Measurements from ENCODE around the gene NFE2L3.
A peak's percentile ranks its signal among the peaks of the same experiment; 100 is the strongest.
"Not testable (repeated sequence)": the region's sequence is repeated elsewhere in the genome, so short reads cannot be mapped to it uniquely, and the experiment has no call there.

NFE2L3 gene

DNA sequence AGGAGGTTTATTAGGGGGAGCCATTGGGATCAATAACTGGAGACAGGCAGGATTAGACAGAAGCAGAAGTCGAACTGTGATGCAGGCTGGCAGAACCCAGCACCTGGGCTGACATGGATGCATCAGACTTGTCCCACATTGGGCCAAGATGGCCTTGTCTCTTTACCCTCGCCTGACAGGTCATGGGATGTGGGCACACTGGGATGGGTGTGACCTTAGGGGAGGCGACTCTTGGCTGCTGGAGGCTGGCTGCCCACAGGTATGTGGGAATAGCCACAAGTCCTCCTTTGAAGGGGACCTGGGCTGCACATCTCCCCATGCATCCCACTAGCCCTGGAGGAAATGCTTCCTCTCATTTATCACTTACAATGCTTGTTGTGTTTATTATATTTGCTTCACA, 17.3 kb downstream of the NFE2L3 start:
- no peak for DNase-seq

DNA sequence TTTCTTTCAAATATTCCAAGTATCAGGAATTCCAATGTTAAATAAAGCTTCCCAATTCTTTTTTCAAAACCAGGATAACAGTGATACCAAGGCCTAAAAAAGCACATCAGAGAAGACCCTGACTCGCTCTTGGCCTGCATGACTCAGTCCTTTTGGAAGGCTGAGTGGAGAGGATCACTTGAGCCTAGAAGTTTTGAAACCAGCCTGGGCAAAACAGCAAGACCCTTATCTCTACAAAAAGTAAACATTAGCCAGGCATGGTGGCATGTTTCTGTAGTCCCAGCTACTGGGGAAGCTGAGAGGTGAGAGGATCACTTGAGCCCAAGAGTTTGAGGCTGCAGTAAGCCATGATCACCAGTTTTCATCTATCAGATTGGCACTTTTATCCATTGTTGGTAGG, 18.7 kb downstream of the NFE2L3 start:
- DNase-seq, result no peak

DNA sequence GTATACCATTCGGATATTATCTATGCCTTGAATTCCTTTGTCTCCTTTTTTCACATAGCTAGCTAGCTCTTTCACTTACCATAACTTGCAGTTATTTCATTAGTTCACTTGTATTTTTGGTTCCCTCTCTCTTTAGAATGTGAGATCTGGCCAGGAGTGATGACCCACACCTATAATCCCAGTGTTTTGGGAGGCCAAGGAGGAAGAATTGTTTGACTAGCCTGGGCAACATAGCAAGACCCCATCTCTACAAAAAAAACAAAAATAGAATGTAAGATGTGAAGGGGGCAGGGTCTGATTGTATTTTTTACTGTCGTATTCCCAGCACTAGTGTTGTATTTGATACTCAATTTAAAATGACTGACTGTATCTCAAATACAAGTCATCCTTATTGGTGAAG, 19.6 kb downstream of the NFE2L3 start:
- DNase-seq, result no peak

DNA sequence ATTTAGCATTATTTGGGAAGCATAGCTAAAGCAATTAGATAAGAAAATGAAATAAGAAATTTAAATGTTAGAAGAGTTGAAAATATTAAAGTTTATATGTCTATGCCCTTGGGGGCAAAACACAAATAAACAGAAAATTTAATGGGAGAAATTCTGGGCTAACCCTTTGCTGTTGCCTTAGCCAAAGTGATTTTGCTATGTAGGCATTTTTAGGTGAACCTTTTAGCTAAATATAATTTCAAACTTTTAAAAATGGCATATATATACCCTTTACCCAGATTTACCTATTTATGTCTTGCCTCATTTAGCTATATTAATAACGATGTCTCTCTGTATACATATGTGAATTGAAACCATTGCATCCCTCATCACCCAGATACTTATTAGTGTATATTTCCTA, 20.1 kb downstream of the NFE2L3 start:
- no peak for DNase-seq

DNA sequence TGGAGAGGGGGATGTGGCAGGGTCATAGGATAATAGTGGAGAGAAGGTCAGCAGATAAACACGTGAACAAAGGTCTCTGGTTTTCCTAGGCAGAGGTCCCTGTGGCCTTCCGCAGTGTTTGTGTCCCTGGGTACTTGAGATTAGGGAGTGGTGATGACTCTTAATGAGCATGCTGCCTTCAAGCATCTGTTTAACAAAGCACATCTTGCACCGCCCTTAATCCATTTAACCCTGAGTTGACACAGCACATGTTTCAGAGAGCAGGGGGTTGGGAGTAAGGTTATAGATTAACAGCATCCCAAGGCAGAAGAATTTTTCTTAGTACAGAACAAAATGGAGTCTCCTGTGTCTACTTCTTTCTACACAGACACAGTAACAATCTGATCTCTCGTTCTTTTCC, 23.9 kb downstream of the NFE2L3 start:
- DNase-seq, result not testable (repeated sequence)

DNA sequence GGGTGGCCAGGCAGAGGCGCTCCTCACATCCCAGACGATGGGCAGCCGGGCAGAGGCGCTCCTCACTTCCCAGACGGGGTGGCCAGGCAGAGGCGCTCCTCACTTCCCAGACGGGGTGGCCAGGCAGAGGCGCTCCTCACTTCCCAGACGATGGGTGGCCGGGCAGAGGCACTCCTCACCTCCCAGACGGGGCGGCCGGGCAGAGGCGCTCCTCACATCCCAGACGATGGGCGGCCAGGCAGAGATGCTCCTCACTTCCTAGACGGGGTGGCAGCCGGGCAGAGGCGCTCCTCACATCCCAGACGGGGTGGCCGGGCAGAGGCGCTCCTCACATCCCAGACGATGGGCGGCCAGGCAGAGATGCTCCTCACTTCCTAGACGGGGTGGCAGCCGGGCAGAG, 24.7 kb downstream of the NFE2L3 start:
- DNase-seq, result not testable (repeated sequence)

DNA sequence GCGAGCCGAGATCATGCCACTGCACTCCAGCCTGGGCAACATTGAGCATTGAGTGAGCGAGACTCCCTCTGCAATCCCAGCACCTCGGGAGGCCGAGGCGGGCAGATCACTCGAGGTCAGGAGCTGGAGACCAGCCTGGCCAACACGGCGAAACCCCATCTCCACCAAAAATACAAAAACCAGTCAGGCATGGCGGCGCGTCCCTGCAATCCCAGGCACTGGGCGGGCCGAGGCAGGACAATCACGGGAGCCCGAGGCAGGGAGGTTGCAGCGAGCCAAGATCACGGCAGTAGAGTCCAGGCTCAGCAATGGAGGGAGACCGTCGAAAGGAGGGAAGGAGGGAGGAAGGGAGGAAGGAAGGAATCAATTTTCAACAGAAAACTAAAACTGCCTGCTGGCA, 25.3 kb downstream of the NFE2L3 start:
- not testable (repeated sequence) for DNase-seq

DNA sequence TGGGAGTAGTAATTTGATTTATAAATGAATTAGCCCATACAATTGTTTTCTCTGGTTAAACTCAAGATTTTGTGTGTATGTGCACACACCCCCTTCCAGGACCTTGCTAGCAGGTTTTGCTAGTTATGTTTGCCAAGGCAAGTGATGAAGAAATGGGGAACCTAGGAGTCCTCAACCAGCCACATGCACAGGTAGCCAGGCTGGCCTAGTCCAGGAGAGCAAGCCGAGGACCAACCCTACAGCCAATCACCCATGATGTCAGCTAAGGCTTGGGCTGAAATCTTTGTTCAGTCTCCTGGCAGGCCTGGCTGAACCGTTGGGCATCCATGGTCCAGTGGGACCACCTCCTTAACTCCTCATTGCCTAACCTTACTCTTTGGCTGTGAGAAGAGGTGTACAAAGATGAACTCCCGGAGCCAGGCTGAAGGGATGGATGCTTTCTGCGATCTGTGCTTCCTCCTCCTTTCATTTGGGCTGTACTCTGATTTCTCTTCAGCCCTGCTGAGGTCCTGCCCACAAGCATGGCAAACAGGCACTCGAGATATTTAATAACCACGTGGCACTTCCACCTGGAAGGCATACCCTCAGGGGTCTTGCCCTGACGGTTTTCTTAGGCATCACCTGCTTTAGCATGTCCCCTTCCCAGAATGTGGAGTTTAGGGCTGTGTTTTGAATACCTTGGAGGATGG, 26.4 kb downstream of the NFE2L3 start:
- DNase-seq, result no peak

DNA sequence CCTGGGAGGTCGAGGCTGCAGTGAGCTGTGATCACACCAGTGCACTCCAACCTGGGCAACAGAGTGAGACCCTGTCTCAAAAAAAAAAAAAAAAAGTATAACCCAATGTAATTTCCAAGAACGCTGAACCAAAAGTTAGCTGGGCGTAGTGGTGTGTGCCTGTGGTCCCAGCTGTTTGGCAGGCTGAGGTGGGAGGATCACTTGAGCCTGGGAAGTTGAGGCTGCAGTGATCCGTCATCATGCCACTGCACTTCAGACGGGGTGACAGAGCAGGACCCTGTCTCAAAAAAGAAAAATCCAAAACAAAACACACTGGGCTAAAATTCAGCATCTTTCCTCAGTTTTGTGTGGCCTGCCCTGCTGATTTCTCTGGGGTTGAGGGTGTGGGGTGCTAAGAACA, 27.4 kb downstream of the NFE2L3 start:
- DNase-seq, result no peak

DNA sequence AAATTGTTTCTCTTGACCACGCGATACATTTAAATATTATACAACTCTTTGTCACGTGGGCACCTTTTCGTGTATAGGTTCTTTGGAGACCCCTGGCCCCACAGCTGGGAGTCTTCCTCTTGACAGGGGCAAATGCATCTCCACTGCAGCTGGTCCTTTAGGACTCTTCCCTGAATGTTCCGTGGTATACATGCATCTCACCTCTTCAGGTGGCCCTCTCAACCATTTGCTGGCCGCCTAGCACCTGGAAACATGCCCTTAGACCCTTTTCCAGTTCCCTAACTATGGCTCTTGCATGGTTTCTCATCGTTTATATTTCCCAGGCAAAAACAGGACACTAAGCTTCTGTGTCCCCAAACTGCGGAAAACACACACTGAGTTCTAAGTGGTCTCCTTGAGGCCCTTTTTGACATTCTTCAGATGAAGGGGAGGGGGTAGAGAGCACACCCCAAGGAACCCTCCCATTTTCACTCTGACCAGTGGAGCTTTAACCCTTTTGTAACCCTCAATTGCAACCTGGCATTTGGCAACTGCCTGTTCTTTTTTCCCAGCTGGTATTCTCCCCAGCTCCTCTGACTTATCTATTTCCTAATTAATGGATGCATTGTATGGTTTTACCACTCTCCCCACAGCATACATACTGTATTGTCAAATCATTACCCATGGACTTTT, 28.0 kb downstream of the NFE2L3 start:
- no peak for DNase-seq

DNA sequence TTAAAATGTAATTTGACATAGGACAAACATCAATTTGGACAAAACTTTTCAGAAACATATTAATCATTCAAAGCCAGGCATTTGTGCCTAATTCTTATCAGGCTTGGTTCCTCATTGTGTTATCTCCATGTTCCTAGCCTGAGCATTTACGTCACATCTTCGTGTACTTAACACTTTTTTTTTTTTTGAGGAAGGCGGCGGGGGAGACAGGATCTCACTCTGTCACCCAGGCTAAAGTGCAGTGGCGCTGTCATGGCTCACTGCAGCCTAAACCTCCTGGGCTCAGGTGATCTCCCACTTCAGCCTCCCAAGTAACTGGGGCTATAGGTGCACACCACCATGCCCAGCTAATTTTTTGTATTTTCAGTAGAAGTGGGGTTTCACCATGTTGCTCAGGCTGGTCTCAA, 28.8 kb downstream of the NFE2L3 start:
- no peak for DNase-seq

DNA sequence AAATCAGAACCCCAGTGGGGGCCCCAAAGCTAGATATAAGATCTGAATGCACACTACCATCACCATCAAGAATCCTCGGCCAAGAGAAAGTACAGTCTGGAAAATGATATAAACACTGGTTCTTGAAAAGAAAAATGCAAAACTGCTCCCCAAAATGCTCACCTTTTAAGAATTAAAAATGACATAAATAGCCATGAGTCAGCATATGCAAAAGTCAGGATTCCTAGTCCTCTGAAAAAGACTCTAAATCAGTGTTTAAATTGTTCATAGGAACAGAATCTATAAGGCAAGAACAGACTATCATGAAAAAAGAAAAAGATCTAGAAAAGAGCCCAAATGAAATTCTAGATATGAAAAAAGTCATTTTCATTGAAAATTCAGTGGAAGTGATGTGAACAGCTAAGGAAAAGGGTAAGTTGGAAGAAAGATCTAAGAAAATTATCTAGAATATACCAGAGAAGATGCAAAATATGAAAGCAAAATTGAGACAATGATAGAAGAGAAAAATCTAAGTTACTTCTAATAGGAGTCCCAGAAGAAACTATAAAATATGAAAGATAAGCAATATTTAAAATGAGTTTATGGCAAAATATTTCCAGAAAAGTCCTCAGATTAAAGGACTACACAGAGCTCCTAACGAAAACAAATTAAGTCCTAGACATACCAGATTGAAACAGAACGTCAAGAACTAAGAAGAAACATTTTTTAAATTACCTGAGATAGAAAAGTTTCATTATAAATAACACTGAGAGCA, 29.7 kb downstream of the NFE2L3 start:
- no peak for DNase-seq

DNA sequence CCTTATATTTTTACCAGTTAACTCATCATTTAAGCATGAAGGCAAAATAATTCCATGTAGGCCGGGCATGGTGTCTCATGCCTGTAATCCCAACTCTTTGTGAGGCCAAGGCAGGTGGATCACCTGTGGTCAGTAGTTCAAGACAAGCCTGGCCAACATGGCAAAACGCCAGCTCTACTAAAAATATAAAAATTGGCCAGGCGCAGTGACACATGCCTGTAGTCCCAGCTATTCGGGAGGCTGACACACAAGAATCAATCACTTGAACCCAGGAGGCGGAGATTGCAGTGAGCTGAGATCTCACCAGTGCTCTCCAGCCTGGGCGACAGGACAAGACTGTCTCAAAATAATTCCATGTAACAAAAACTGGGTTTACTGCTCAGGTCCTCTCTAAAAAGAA, 30.3 kb downstream of the NFE2L3 start:
- no peak for DNase-seq

DNA sequence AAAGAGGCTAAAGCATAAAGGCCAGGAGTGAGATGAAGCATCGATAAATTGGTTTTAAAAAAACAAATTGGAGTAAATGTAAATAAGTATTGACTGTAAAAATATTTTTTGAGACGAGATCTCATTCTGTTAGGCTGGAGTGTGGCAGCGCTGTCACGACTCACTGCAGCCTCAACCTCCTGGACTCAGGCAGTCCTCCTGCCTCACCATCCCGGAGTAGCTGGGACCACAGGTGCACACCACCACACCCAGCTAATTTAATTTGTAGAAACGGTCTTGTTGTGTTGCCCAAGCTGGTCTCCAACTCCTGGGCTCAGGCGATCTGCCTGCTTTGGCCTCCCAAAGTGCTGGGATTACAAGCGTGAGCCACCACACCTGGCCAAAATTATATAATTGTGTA, 30.7 kb downstream of the NFE2L3 start:
- DNase-seq, result no peak

DNA sequence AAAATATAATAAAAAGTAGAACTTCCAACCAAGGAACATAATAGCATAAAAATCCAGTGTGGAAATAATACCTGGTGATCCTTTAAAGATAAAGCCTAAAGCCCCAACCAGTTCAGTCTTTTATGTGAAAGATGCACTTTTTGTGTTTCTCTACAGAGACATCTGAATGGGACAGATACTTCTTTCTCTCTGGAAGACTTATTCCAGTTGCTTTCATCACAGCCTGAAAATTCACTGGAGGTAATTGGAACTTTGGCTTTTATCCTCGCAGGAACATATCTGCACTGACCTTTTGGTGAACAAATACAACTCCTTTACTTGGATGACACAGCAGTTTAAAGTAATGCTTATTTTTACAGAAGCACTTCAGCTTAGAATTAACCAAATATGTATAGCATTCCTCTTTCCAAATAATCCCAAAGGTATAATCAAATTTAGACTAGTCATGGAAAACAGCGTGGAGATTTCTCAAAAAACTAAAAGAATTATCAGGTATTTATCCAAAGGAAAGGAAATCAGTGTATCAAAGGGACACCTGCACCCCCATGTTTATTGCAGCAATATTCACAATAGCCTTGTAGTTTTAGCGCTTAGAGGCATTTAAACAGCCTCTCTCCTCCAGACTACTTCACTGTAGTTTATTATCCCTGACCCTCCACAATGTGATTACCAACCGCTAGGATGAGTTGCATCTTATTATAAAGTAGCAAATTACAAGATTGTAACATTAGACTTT, 31.7 kb downstream of the NFE2L3 start:
- no peak for DNase-seq

DNA sequence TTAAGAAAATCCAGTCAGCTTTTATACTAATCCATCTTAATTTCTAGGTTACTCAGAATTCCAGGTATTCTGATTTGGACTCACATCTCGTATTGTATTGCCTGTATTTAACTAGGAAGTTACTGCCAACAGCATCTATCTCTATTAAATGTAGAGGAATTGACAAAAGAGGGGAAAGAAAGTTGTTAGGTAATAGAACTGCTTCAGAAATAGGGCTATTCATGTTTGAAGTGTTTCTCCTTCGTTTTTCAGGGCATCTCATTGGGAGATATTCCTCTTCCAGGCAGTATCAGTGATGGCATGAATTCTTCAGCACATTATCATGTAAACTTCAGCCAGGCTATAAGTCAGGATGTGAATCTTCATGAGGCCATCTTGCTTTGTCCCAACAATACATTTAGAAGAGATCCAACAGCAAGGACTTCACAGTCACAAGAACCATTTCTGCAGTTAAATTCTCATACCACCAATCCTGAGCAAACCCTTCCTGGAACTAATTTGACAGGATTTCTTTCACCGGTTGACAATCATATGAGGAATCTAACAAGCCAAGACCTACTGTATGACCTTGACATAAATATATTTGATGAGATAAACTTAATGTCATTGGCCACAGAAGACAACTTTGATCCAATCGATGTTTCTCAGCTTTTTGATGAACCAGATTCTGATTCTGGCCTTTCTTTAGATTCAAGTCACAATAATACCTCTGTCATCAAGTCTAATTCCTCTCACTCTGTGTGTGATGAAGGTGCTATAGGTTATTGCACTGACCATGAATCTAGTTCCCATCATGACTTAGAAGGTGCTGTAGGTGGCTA, 32.5 kb downstream of the NFE2L3 start:
- not testable (repeated sequence) for DNase-seq

DNA sequence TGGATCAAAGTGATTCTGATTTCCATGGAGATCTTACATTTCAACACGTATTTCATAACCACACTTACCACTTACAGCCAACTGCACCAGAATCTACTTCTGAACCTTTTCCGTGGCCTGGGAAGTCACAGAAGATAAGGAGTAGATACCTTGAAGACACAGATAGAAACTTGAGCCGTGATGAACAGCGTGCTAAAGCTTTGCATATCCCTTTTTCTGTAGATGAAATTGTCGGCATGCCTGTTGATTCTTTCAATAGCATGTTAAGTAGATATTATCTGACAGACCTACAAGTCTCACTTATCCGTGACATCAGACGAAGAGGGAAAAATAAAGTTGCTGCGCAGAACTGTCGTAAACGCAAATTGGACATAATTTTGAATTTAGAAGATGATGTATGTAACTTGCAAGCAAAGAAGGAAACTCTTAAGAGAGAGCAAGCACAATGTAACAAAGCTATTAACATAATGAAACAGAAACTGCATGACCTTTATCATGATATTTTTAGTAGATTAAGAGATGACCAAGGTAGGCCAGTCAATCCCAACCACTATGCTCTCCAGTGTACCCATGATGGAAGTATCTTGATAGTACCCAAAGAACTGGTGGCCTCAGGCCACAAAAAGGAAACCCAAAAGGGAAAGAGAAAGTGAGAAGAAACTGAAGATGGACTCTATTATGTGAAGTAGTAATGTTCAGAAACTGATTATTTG, 33.3 kb downstream of the NFE2L3 start:
- peak; percentile 45 for DNase-seq

DNA sequence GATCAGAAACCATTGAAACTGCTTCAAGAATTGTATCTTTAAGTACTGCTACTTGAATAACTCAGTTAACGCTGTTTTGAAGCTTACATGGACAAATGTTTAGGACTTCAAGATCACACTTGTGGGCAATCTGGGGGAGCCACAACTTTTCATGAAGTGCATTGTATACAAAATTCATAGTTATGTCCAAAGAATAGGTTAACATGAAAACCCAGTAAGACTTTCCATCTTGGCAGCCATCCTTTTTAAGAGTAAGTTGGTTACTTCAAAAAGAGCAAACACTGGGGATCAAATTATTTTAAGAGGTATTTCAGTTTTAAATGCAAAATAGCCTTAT, 33.8 kb downstream of the NFE2L3 start:
- no peak for DNase-seq

DNA sequence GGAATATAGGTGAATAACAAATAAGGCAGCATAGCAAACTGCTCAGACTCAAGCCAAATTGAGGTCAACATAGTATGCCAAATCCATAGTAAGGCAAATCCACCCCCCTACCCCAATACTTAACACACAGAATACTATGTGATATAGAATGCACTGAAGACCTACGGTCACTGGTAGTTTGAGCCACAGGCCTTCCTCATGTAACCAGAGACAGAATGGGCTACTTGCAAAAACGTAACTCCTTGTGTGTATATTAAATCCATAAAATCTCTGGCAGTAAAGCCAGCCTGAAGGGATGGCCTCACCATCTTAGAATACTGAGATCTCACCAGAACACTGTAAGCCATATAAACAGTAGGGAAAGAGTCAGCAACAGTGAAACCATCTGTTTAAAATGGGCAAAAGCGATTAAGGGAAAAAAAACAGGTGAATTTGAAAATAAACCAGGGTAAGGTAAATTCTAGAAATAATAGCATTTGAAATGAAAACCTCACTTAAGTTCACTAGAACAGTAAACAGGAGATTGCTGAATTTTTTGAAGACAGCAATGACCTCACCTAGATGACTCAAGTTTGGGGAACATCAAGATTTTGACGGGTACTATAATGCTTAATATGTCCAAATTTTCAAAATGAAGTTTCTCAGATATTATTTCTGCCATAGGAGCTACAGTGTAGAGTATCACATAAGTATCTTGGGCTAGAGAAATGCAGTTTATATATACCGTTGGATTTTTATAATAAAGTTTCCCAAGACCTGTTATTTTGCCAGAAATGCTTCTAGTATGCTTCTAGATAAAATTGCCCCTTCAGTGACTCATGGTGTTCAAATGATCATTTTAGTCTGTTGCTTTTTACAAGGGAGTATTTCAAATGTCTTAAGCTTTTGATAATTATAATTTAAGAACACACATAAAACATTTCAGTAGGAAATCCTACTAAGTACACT, 34.6 kb downstream of the NFE2L3 start:
- DNase-seq, result peak; percentile 37

DNA sequence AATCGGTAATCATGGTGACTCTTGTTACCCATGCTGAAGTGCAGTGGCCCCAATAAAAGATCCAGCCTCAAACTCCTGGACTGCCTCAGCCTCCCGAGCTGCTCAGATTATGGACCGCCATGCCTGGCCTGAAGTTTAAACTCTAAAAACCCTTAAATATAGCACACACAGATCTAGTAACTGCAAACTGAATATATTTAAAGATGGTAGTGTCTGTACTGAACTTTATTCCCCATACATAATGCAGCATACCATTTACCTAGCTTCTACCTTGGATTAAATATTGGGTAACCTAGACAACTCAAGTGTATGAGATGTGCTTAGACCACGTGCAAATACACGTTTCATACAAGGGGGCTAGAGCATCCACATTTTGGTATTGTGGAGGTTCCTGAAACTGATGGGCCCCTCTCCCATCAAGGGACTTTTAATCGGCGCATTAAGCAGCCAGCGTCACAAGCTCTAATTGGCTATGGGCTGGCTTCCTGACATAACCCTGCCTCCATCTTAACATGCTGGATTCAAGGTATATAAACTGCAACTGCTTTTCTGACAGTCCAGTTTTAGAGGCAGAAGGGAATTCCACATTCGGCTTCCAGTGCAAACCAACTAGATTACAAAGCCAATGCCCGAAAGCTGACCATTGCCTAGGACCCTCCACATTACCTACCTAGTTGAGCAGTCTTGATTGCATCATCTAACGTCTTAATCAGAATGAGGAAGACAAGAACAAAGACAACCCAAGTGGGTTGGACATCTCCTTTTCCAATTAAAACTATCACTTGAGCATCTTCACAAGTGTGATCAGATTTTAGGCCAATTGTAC, 35.6 kb downstream of the NFE2L3 start:
- DNase-seq, result no peak
